Measurements from ENCODE around the gene SERPINB11. TPM values are rescaled to one million over a fixed set of nuclear protein-coding genes. Genes with fewer than 3 reads are reported as not detected.
"Not testable (repeated sequence)": the region's sequence is repeated elsewhere in the genome, so short reads cannot be mapped to it uniquely, and the experiment has no call there.

SERPINB11 gene
- polyA plus RNA-seq, 1 donor from 2014 or later = not detected

DNA sequence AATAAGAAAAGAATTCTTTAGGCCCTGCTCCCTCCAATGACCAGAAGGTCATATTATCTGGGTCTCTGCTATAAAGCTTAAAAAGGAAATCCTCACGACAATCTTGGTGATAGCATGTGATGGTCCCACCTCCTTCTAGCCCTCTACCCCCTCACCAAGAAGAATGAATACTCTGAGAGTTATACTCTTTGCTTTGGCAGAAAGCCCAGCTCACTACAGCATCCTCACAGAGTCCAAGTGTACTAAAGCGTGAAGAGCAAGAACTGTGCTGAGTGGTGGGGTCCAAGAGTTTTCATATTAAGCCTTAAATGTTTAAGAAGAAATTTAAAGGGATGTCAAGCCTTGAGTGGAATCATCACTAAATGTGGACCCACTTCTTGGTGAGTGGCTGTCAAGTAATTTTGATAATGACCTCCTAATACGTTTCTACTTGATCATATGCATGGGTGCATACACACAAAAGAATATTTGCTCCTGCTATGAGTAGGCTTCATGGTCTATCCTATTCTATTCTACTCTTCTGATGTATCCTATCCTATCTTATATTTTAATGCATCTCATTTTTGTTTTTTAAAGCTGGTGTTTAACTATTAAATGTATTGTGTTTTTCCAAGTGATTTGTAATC lies 56.0 kb downstream of the SERPINB11 start:
- H3K9me2 ChIP-seq (ENCODE audit: insufficient read depth, low read length) = no peaks in the 10 kb centered on the region
- H3K27ac ChIP-seq (ENCODE audit: low read length) = no peak overlapping the region
- H3F3A ChIP-seq (ENCODE audit: insufficient read depth, low read length, poor library complexity, severe bottlenecking) = no peaks in the 10 kb centered on the region
- TF ChIP-seq RAD21 (conservative IDR thresholded peaks at IDR 0.05) (no peak), EP300 (conservative IDR thresholded peaks at IDR 0.05; ENCODE audit: poor library complexity, severe bottlenecking) (no peak), SMC3 (conservative IDR thresholded peaks at IDR 0.05; ENCODE audit: poor library complexity) (no peak), TAF1 (IDR thresholded peaks at IDR 0.05; ENCODE audit: low read depth) (no peak)
- H3K27me3 ChIP-seq (ENCODE audit: insufficient read depth, low read depth, low read length) = no peaks in the 10 kb centered on the region
- no peak overlapping the region for H3K4me3 ChIP-seq (ENCODE audit: low read length)
- no peaks in the 10 kb centered on the region for H3K79me2 ChIP-seq (replicated peaks; ENCODE audit: insufficient read depth, low read length)
- no peaks in the 10 kb centered on the region for H3K9me3 ChIP-seq (ENCODE audit: low read length)
- no peak overlapping the region for H3K9ac ChIP-seq (ENCODE audit: low read length)
- H4K20me1 ChIP-seq (ENCODE audit: insufficient read depth) = no peaks in the 10 kb centered on the region
- no peak overlapping the region for H2AFZ ChIP-seq (ENCODE audit: low read depth, low read length)
- H3K36me3 ChIP-seq (ENCODE audit: insufficient read depth, low read length) = no peaks in the 10 kb centered on the region
- no peak overlapping the region for H3K4me2 ChIP-seq (ENCODE audit: low read length)

DNA sequence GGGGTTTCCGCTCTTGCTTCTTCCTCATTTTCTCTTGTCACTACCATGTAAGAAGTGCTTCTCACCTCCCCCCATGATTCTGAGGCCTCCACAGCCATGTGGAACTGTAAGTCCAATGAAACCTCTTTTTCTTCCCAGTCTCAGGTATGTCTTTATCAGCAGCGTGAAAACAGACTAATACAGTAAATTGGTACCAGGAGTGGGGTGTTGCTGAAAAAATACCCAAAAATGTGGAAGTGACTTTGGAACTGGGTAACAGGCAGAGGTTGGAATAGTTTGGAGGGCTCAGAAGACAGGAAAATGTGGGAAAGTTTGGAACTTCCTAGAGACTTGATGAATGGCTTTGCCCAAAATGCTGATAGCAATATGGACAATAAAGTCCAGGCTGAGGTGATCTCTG lies 57.0 kb downstream of the SERPINB11 start:
- H3K27ac ChIP-seq (ENCODE audit: low read length); H2AFZ ChIP-seq (ENCODE audit: low read depth, low read length); H4K20me1 ChIP-seq (ENCODE audit: insufficient read depth); H3K27me3 ChIP-seq (ENCODE audit: insufficient read depth, low read depth, low read length); H3K4me2 ChIP-seq (ENCODE audit: low read length); H3K36me3 ChIP-seq (ENCODE audit: insufficient read depth, low read length); H3K9me3 ChIP-seq (ENCODE audit: low read length); H3K4me3 ChIP-seq (ENCODE audit: low read length); H3K79me2 ChIP-seq (replicated peaks; ENCODE audit: insufficient read depth, low read length); H3K9ac ChIP-seq (ENCODE audit: low read length); H3F3A ChIP-seq (ENCODE audit: insufficient read depth, low read length, poor library complexity, severe bottlenecking); H3K9me2 ChIP-seq (ENCODE audit: insufficient read depth, low read length): not testable (repeated sequence)

DNA sequence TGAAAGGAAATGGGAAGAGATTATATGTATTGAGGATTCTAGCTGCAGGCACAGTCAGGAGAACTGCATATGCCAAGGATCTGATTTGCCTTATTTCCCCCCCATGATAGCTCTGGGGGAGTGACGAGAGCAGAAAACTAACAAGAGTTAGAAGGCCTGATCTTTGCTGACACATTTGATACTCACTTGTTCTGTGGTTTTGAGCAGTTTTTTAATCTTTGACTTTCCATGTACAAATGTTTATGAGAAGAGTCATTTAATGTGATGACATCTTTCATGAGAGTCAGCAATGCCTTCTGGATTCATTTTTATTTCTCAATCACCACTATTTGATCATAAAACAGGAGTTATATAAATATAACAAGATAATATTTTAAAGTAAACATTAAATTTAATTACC lies 59.8 kb downstream of the SERPINB11 start:
- H3K4me2 ChIP-seq (ENCODE audit: low read length) = no peak overlapping the region

More for the DNA sequence above, 59.8 kb downstream of the SERPINB11 start:
- Histone ChIP-seq H2AFZ (ENCODE audit: low read depth, low read length) (no peak overlapping the region), H3K4me3 (ENCODE audit: low read length) (no peak overlapping the region), H3K79me2 (replicated peaks; ENCODE audit: insufficient read depth, low read length) (no peaks in the 10 kb centered on the region), H4K20me1 (ENCODE audit: insufficient read depth) (no peaks in the 10 kb centered on the region), H3F3A (ENCODE audit: insufficient read depth, low read length, poor library complexity, severe bottlenecking) (no peaks in the 10 kb centered on the region), H3K27ac (ENCODE audit: low read length) (no peak overlapping the region), H3K9me3 (ENCODE audit: low read length) (no peaks in the 10 kb centered on the region), H3K36me3 (ENCODE audit: insufficient read depth, low read length) (no peaks in the 10 kb centered on the region), H3K27me3 (ENCODE audit: insufficient read depth, low read depth, low read length) (no peaks in the 10 kb centered on the region), H3K9ac (ENCODE audit: low read length) (no peak overlapping the region), H3K9me2 (ENCODE audit: insufficient read depth, low read length) (no peaks in the 10 kb centered on the region)
- no peak for TF ChIP-seq EP300 (conservative IDR thresholded peaks at IDR 0.05; ENCODE audit: poor library complexity, severe bottlenecking)
- TF ChIP-seq, protein P1, sequence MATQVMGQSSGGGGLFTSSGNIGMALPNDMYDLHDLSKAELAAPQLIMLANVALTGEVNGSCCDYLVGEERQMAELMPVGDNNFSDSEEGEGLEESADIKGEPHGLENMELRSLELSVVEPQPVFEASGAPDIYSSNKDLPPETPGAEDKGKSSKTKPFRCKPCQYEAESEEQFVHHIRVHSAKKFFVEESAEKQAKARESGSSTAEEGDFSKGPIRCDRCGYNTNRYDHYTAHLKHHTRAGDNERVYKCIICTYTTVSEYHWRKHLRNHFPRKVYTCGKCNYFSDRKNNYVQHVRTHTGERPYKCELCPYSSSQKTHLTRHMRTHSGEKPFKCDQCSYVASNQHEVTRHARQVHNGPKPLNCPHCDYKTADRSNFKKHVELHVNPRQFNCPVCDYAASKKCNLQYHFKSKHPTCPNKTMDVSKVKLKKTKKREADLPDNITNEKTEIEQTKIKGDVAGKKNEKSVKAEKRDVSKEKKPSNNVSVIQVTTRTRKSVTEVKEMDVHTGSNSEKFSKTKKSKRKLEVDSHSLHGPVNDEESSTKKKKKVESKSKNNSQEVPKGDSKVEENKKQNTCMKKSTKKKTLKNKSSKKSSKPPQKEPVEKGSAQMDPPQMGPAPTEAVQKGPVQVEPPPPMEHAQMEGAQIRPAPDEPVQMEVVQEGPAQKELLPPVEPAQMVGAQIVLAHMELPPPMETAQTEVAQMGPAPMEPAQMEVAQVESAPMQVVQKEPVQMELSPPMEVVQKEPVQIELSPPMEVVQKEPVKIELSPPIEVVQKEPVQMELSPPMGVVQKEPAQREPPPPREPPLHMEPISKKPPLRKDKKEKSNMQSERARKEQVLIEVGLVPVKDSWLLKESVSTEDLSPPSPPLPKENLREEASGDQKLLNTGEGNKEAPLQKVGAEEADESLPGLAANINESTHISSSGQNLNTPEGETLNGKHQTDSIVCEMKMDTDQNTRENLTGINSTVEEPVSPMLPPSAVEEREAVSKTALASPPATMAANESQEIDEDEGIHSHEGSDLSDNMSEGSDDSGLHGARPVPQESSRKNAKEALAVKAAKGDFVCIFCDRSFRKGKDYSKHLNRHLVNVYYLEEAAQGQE (IDR thresholded peaks at IDR 0.05; ENCODE audit: borderline replicate concordance) = no peak
- no peak for TF ChIP-seq MXI1 (conservative IDR thresholded peaks at IDR 0.05; ENCODE audit: poor library complexity, severe bottlenecking)
- no peak for TF ChIP-seq SMC3 (conservative IDR thresholded peaks at IDR 0.05; ENCODE audit: poor library complexity)
- TF ChIP-seq, protein P2, sequence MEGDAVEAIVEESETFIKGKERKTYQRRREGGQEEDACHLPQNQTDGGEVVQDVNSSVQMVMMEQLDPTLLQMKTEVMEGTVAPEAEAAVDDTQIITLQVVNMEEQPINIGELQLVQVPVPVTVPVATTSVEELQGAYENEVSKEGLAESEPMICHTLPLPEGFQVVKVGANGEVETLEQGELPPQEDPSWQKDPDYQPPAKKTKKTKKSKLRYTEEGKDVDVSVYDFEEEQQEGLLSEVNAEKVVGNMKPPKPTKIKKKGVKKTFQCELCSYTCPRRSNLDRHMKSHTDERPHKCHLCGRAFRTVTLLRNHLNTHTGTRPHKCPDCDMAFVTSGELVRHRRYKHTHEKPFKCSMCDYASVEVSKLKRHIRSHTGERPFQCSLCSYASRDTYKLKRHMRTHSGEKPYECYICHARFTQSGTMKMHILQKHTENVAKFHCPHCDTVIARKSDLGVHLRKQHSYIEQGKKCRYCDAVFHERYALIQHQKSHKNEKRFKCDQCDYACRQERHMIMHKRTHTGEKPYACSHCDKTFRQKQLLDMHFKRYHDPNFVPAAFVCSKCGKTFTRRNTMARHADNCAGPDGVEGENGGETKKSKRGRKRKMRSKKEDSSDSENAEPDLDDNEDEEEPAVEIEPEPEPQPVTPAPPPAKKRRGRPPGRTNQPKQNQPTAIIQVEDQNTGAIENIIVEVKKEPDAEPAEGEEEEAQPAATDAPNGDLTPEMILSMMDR (IDR thresholded peaks at IDR 0.05; ENCODE audit: poor library complexity, severe bottlenecking) = no peak
- TF ChIP-seq RAD21 (conservative IDR thresholded peaks at IDR 0.05) = no peak
- TF ChIP-seq TAF1 (IDR thresholded peaks at IDR 0.05; ENCODE audit: low read depth) = no peak
- no peak for TF ChIP-seq EZH2 (IDR thresholded peaks at IDR 0.05; ENCODE audit: borderline replicate concordance, insufficient read depth, low read length, poor library complexity, severe bottlenecking)
- no peak for TF ChIP-seq POLR2AphosphoS5 (IDR thresholded peaks at IDR 0.05)
